Breast epithelium (tissue), 4 donors: Measurements from ENCODE around the gene COL5A1. TPM values are rescaled to one million over a fixed set of nuclear protein-coding genes. Genes with fewer than 3 reads are reported as not detected.
A peak's percentile ranks its signal among the peaks of the same experiment; 100 is the strongest.

ENCODE experiments used
- DNase-seq, 2 donors: peaks; one replicate each; pipeline ENCODE4 v3.0.0-alpha.2; 2019; ENCODE audit warnings: low spot score in 2 of 2
- H3K27ac ChIP-seq, 2 donors: fragments of 200-600 bp; sonication (generic) in 1 of 2; one replicate each; pipeline ENCODE4 v1.5.1; 2016 to 2019; ENCODE audit warnings: mild to moderate bottlenecking in 1 of 2
- H3K27me3 ChIP-seq, 2 donors: fragments of 200-600 bp; sonication (generic) in 1 of 2; one replicate each; pipeline versions ENCODE4 v1.5.1 to v1.6.0; 2017 to 2019; ENCODE audit warnings: control low read depth in 1 of 2, mild to moderate bottlenecking in 1 of 2
- H3K36me3 ChIP-seq: fragments of 200-600 bp; one replicate; pipeline ENCODE4 v1.5.1; 2019
- H3K4me1 ChIP-seq, 2 donors: fragments of 200-600 bp; sonication (generic); one replicate each; pipeline ENCODE4 v1.5.1; 2016 to 2019; ENCODE audit warnings: control low read depth in 1 of 2
- H3K4me3 ChIP-seq, 3 donors: fragments of 200-600 bp; sonication (generic); 1 replicate in 2 of 3; 2 replicates in 1 of 3; pipeline ENCODE4 v1.5.1; 2016 to 2019; ENCODE audit warnings: mild to moderate bottlenecking in 3 of 3, moderate library complexity in 2 of 3
- H3K9me3 ChIP-seq, 2 donors: fragments of 200-600 bp; sonication (generic) in 1 of 2; one replicate each; pipeline ENCODE4 v1.5.1; 2016 to 2019; ENCODE audit warnings: control low read depth in 1 of 2
- POLR2A ChIP-seq: fragments of 450-650 bp; IDR thresholded peaks from one replicate; pipeline ENCODE4 v1.6.1; 2016; ENCODE audit warnings: antibody characterized with exemption, mild to moderate bottlenecking, moderate library complexity
- POLR2AphosphoS5 ChIP-seq, 3 donors: sonication (generic); formaldehyde crosslinking; IDR thresholded peaks; one replicate each; pipeline ENCODE4 v1.6.1; 2017; ENCODE audit warnings: antibody characterized with exemption in 3 of 3
- intact Hi-C: fragments of 100-400 bp; cut with DNase I; formaldehyde crosslinking; loops from one replicate; pipeline ENCODE4 v1.15.1; 2023; ENCODE audit warnings: low total_unique reads
- total RNA-seq, 3 donors: library from RNA; depleted of rRNA; stranded (reverse); fragments of >200 nt; gene quantifications; one replicate each; pipeline ENCODE4 v1.1.0, GENCODE V29; 2016
- TF ChIP-seq, protein P1 (sequence below), 3 donors: fragments of 450-650 bp; IDR thresholded peaks; one replicate each; pipeline ENCODE4 v1.5.1; 2016 to 2017; ENCODE audit warnings: antibody characterized with exemption in 3 of 3, mild to moderate bottlenecking in 3 of 3, moderate library complexity in 3 of 3

Gene COL5A1
- total RNA-seq, 3 donors from 2014 or later: 12.1 to 17.0 (median 15.4) TPM

- Histone ChIP-seq H3K9me3 (no peaks in the 10 kb centered on the region), H3K4me3 (no peak overlapping the region), H3K27ac (peak overlapping the region in 1 of 2 donors; percentile 61), H3K4me1 (no peaks in the 10 kb centered on the region), H3K36me3 (no peaks in the 10 kb centered on the region), H3K27me3 (no peaks in the 10 kb centered on the region)
- intact Hi-C loops: loop anchor here (10.0 kb wide), 1 partner anchor 281 kb away; no protein-coding TSS in a partner anchor
- no peak for DNase-seq
- TF ChIP-seq, protein P1, sequence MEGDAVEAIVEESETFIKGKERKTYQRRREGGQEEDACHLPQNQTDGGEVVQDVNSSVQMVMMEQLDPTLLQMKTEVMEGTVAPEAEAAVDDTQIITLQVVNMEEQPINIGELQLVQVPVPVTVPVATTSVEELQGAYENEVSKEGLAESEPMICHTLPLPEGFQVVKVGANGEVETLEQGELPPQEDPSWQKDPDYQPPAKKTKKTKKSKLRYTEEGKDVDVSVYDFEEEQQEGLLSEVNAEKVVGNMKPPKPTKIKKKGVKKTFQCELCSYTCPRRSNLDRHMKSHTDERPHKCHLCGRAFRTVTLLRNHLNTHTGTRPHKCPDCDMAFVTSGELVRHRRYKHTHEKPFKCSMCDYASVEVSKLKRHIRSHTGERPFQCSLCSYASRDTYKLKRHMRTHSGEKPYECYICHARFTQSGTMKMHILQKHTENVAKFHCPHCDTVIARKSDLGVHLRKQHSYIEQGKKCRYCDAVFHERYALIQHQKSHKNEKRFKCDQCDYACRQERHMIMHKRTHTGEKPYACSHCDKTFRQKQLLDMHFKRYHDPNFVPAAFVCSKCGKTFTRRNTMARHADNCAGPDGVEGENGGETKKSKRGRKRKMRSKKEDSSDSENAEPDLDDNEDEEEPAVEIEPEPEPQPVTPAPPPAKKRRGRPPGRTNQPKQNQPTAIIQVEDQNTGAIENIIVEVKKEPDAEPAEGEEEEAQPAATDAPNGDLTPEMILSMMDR (IDR thresholded peaks at IDR 0.05): no peak
- TF ChIP-seq POLR2A (no peak), POLR2AphosphoS5 (IDR thresholded peaks at IDR 0.05) (peak in 1 of 3 donors; percentile 47)
Observed at GRCh38 chr9:134735441-134736175, 94.0 kb downstream of the COL5A1 start.

GRCh38 chr9:134736791-134737497, 95.3 kb downstream of the COL5A1 start:
- no peak for DNase-seq
- Histone ChIP-seq H3K27ac (no peak overlapping the region), H3K36me3 (no peaks in the 10 kb centered on the region), H3K27me3 (no peaks in the 10 kb centered on the region), H3K4me1 (no peaks in the 10 kb centered on the region), H3K4me3 (no peak overlapping the region), H3K9me3 (no peaks in the 10 kb centered on the region)
- TF ChIP-seq POLR2AphosphoS5 (IDR thresholded peaks at IDR 0.05) (no peak), POLR2A (no peak)
- intact Hi-C loops: loop anchor here (10.0 kb wide), 1 partner anchor 282 kb away; no protein-coding TSS in a partner anchor

- Histone ChIP-seq H3K4me3 (no peak overlapping the region), H3K9me3 (no peaks in the 10 kb centered on the region), H3K27ac (no peak overlapping the region), H3K4me1 (no peaks in the 10 kb centered on the region), H3K27me3 (no peaks in the 10 kb centered on the region), H3K36me3 (no peaks in the 10 kb centered on the region)
- TF ChIP-seq POLR2AphosphoS5 (IDR thresholded peaks at IDR 0.05) (no peak), POLR2A (no peak)
- TF ChIP-seq, protein P1 (IDR thresholded peaks at IDR 0.05): no peak
- DNase-seq: no peak
- intact Hi-C loops: loop anchor here (10.0 kb wide), 1 partner anchor 283 kb away; no protein-coding TSS in a partner anchor
Observed at GRCh38 chr9:134737842-134738580, 96.4 kb downstream of the COL5A1 start.

GRCh38 chr9:134738869-134739659, 97.5 kb downstream of the COL5A1 start:
- Histone ChIP-seq H3K27me3 (no peaks in the 10 kb centered on the region), H3K9me3 (no peaks in the 10 kb centered on the region), H3K36me3 (no peaks in the 10 kb centered on the region), H3K27ac (no peak overlapping the region), H3K4me1 (no peaks in the 10 kb centered on the region), H3K4me3 (no peak overlapping the region)
- TF ChIP-seq, protein P1 (IDR thresholded peaks at IDR 0.05): peak; percentile 83 to 93 (median 88)
- no peak for TF ChIP-seq POLR2A
- TF ChIP-seq POLR2AphosphoS5 (IDR thresholded peaks at IDR 0.05): no peak
- intact Hi-C loops: loop anchor here (1.0 to 10.0 kb wide), 2 partner anchors 34 to 284 kb away; no protein-coding TSS in a partner anchor
- DNase-seq: peak; percentile 46 to 82

DNA sequence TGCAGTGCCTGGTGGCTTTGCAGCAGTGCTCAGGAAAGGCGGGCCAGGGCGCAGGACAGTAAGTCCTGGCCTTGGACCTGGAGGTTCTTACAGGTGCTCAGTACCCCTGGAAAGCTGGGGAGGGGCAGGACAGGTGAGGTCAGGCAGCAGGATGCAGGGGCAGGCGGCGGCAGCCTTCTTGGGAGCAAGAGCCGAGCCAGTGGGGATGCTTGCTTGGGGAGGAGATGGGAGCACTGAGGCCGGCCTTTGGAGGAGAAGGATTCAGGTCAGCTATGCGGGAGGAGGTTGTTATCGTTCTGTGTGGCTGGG, 98.0 kb downstream of the COL5A1 start:
- H3K27ac ChIP-seq: no peak overlapping the region
- no peak for DNase-seq
- no peaks in the 10 kb centered on the region for H3K9me3 ChIP-seq
- no peaks in the 10 kb centered on the region for H3K4me1 ChIP-seq
- H3K4me3 ChIP-seq: no peak overlapping the region
- intact Hi-C loops: loop anchor here (1.0 to 10.0 kb wide), 2 partner anchors 34 to 285 kb away; no protein-coding TSS in a partner anchor
- TF ChIP-seq POLR2A (no peak), POLR2AphosphoS5 (IDR thresholded peaks at IDR 0.05) (no peak)
- TF ChIP-seq, protein P1 (IDR thresholded peaks at IDR 0.05): no peak
- H3K27me3 ChIP-seq: no peaks in the 10 kb centered on the region
- no peaks in the 10 kb centered on the region for H3K36me3 ChIP-seq
